LNCAP (cell line): ENCODE results near the gene ZSCAN5C.
"Not testable (repeated sequence)": the region's sequence is repeated elsewhere in the genome, so short reads cannot be mapped to it uniquely, and the experiment has no call there.

Experiments
- CTCF ChIP-seq: fragments of 450-650 bp; IDR thresholded peaks from 2 replicates; pipeline ENCODE4 v1.5.1; 2017; ENCODE audit warnings: mild to moderate bottlenecking

The ZSCAN5C gene

GRCh38 chr19:56197646-56198045 is 4.4 kb upstream of the ZSCAN5C start, which contains the start of gene ZSCAN5B:
Gene ZSCAN5B (minus strand): TSS chr19:56197783. CDS start chr19:56193052, 4,731 bp downstream.
- not testable (repeated sequence) for TF ChIP-seq CTCF

- no peak for TF ChIP-seq CTCF
Measured at GRCh38 chr19:56199687-56200086, 2.4 kb upstream of the ZSCAN5C start.

GRCh38 chr19:56209091-56209490 is 7.0 kb downstream of the ZSCAN5C start:
- no peak for TF ChIP-seq CTCF

- TF ChIP-seq CTCF = no peak
Measured at GRCh38 chr19:56211718-56212117, 9.6 kb downstream of the ZSCAN5C start.

- TF ChIP-seq CTCF = no peak
Measured at GRCh38 chr19:56217039-56217949, 15.2 kb downstream of the ZSCAN5C start.

GRCh38 chr19:56218961-56219360 is 16.9 kb downstream of the ZSCAN5C start:
- no peak for TF ChIP-seq CTCF

- no peak for TF ChIP-seq CTCF
Measured at GRCh38 chr19:56221851-56222250, 19.8 kb downstream of the ZSCAN5C start.
